GM21576 (cell line): ENCODE data around the gene GRPEL2.

Experiments used
- ATAC-seq: cut with Tn5 transposase; IDR thresholded peaks from one replicate; pipeline ENCODE4 v1.9.1; 2021; ENCODE audit warnings: mild to moderate bottlenecking, moderate library complexity; ENCODE audit not compliant: unreplicated experiment

The GRPEL2 gene

DNA sequence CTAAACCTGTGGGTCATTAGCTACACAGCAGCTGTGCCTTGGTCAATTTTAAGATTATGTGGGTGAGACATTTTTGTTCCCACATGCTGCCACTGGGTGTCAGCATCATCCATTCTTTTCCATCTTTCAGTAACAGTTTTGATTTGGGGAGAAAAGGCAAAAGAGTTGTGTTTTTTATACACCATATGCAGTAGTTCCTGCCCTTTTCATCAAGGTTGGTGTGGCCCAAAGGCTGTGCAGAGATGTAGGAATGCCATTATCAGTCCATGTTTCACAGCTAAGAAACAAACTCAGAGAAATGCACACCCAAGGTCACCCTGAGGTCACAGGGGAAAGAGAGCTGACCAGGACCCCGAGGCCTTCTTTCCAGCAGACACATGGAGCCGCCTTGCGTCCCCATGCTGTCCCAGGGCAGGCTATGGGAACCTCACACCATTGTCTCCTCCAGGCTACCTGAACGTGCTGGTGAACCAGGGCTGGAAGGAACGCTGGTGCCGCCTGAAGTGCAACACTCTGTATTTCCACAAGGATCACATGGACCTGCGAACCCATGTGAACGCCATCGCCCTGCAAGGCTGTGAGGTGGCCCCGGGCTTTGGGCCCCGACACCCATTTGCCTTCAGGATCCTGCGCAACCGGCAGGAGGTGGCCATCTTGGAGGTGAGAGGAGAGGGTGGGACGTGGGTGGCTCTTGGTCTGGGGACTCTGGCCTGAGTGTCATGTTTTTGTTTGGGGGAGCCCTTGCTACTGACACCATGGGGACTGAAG lies 27.8 kb upstream of the GRPEL2 start:
- ATAC-seq, result peak; percentile 61

DNA sequence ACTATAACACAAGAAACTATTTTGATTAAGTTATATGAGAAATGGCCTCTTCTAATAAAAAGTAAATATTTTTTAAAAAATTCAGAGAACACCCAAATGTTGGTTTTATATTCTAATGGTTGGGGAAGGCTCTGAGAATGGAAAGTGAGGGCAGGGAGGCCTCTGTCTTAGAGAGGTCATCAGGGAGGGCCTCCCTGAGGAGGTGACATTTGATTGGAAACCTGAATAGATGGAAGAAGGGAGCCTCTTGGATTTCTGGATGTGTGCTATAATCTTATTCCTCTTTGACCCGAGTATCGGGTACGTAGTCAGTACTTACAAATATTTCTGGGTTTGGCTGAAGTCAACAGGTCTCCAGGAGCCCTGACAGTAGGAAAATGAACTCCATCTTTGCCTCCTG lies 26.1 kb upstream of the GRPEL2 start:
- no peak for ATAC-seq

DNA sequence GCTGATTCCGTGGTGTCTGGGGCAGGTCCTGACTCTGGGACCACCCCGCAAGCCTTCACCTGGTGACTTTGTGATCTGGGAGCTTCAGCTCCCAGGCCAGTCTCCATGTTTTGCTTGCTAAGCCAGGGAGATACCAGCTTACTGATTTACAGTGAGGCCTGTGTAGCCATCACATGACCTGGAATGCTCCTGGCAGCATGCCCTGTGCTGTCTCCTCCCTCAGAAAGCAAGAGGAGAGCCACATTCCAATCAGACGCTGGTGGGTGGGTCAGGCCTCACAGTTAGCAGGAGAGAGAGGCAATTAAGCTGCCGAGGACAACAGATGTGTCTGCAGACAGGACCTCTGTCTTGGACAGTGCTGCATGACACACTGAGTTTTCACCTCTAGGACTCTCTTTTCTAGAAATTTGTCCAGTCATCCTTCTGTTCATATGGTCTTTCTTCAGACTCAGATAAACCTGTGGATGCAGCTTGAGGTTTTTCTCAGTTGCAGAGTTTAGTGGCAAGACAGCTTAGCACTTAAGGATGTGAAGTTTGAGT lies 24.4 kb upstream of the GRPEL2 start:
- ATAC-seq, result no peak

DNA sequence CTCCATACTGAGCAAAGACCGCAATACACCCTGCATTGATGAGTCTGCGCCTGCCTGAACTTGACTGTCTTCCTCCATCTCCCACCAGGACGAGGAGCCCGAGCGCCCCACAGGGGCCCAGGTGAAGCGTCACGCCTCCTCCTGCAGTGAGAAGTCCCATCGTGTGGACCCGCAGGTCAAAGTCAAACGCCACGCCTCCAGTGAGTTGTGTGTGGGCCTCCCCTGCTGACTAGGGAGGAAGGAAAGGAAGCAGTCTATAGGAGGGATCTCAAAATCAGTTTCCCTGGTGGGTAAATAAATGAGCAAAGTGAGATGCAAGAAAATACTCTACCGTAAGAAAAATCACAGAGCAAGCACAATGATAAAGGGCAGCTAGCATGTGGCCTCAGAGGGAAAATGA lies 22.8 kb upstream of the GRPEL2 start:
- ATAC-seq, result no peak

DNA sequence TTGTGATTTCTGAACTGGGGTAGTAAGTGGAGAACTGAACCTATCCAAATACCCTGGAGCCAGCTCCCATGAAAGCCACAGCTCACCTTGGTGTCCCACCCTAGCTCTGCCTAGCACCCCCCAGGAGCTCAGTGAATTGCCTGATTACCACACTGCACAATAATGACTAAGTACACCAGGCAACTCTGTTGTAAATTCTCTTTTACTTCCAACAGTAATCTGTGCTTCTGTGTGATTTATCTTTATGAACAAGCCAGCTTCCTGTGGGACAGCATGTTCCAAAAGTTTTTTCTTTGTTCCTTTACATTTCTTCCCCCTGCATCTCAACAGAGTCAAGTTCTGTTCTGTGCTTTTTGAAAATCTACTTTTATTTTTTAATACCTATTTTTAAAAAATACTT lies 22.1 kb upstream of the GRPEL2 start:
- no peak for ATAC-seq

DNA sequence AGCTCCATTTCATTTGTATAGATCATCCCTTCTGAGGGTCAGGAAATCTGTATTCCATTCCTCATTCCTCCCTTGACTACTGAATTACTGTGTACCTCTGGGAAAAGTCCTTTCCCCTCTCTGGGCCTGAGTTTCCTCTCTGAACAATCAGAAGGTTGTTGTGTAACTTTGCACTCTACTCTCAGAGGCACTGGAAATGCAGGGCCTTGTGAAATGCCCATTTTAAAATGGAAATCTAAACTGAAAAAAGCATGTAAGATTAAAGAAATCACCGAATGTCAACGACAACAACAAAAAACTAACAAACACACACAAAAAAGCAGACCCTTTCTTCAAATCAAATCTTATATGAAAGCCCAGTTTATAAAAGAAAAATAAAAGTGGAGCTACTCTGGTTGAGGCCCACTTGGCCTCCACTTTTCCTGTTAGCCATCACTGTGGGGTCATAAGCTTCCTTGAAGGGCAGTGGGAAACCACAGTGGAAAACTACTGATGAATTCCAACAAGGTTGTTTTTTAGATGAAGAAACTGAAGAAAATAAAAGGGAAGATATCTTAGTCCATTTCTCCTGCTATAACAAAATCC lies 21.6 kb upstream of the GRPEL2 start:
- no peak for ATAC-seq

DNA sequence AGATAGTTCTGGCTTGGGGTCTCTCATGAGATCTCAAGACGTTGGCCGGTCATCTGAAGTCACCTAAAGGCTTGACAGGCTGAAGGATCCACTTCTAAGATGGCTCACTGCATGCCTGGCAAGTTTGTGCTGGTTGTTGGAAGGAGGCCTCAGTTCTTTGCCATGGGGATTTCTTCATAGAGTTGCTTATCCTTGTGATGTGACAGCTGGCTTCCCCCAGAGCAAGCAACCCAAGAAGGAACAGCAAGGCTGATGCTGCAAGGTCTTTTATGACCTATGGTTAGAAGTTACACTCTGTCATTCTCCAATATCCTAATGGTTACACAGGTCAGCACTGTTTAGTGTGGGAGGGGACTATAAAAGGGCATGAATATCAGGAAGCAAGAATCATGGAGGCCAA lies 20.7 kb upstream of the GRPEL2 start:
- ATAC-seq, result no peak

DNA sequence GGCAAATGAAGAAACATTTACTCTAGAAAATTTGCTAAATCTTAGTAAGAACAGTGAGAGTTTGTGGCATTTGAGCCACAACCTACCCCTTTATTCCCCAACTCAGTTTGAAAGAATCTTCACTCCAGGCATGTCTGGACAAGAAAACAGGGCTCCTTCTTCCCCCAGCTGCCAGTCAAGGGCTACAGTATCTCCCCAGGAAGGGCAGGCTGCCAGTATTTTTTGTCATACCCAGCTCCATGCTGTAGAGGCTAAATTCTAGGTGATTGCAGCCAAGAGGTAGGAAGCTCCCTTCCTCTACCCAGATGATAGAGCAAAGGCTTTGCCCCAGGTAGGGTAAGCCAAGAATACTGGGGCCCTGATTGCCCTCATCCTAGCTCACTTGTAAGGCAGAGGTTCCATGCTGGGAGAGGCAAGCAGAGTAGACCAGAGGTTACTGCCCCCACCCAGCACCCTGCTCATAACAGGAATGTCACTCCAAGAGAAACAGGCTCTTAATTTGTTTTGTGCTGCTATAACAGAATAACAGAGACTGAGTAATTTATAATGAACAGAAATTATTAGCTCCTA lies 20.0 kb upstream of the GRPEL2 start:
- ATAC-seq, result no peak

DNA sequence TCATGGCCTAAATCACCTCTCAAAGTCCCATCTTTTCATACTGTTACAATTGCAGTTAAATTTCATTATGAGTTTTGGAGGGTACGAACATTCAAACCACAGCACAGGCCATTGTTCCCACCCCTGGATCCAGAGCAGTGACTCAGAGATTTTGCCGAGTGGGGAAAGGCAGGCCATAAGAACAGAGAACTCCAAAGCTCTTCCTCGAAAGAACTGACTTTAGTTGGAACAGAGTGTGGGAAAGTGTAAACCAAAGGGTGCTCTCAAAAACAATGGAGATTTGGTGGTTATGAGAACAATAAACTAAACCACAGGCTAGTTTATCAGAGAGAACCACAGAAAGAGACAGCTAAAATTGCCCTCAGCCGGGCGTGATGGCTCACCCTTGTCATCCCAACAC lies 19.4 kb upstream of the GRPEL2 start:
- ATAC-seq, result no peak

DNA sequence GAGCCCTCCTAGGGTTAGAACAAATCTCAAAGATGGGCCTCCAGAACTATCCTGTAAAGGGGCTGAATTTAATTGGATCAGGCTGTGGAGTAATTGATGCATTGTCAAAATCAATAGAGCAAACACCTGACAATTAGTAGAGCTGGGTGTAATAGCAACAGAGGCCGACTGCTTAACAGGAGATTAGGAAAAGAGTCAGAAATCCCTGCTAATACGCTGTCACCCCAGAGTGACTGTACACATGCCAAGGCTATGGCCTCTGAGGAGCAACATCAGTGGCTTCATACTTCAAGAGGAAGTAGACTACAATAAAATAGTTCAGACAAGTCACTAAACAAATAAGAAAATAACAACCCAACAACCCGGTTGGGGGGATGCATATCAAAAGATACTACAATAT lies 18.7 kb upstream of the GRPEL2 start:
- no peak for ATAC-seq

DNA sequence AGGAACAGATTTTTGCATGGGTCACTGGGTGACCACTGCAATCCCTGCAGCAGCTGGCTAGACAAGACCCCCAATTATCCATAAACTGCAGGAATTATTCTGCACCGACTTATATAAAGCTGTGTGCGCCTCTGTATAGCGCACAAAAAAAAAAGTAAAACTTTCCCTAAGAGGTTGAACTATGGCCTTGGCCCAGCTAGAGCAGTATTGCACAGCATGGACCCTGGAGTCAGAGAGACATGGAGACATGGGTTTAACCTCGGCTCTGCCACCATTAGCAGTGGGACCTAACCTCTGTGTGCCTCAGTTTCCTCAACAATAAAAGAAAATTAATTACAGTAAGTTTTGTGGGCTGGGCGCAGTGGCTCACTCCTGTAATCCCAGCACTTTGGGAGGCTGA lies 17.1 kb upstream of the GRPEL2 start:
- ATAC-seq, result no peak

DNA sequence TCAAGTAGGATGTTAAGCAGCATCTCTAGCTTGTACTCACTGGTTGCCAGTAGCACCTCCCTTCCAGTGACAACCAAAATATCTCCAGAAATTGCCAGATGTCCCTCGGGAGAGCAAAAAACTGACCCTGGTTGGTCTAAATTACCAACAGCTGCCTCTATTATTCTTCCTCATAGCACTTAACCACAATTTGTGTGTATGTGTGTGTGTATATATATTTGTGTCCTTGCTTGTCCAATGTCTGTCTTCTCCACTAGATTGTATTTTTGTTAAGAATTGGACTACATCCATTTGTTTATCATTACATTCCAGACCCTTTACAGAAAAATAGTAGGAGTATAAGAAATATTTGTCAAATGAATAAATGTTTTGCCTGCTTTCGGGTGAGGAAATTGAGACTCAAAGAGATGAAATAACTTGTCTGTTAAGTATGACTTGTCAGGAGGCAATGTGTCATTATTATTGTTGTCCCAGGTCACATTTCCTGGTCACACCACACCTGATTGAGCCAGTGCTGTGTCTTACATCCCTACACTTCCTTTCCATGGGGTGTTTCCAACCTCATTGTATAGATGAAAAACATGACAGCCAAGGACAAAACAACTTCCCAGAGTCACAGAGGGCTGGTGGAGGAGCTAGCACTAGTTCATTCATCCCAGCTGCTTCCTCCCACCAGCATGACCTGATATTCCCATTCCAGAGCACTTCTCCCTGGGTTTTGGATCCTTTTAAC lies 11.4 kb upstream of the GRPEL2 start:
- ATAC-seq, result no peak

DNA sequence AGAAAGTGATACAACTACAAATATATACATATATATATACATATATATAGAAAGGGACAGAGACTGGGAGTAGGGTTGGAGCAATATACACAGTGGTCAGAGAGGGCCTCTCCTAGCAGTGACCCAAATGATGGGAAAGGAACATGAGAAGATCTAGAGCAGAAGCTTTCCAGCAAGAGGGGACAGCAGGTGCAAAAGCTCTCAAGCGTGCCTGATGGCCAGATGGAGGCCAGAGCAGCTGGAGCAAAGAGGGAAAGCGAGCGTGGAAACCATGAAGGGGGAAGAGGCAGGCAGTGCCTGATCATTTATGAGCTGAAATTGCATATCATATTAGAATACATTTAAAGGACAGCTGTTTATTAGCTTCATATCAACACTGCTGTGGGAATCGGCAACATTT lies 7.6 kb upstream of the GRPEL2 start:
- ATAC-seq, result no peak

DNA sequence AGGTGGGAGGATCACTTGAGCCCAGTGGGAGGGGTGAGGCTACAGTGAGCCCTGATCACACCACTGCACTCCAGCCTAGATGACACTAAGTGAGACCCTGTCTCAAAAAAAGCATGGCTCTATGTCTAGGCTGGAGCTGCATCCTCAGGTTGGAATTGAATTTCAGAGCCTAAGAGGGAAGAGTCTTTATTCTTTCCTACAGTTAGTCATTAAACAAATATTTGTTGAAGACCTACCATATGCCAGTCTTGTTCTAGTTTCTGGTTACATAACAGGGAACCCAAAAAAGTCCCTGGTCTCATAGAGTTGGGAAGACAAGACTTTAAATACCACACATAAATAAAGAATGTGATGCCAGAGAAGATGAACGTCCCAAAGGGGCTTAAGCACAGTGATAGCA lies 6.9 kb upstream of the GRPEL2 start:
- no peak for ATAC-seq

DNA sequence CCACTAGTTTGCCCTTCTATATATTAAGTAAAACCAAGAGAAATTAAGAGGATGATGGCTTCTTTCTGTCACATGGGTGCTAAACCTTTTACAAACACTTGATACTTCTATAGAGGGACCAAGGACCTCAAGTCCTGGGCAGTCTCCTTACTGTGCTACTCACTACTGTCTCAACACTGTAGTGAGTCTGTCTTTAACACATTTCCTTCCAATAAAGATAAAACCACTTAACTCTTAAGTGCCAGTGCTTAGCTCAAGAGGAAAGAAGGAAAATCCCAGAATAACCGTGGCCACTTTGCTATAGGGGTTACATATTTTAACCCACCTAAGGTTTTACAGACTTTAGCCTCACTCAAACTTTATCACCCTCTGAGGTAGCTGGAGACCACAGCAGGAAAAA lies 4.4 kb upstream of the GRPEL2 start:
- no peak for ATAC-seq

DNA sequence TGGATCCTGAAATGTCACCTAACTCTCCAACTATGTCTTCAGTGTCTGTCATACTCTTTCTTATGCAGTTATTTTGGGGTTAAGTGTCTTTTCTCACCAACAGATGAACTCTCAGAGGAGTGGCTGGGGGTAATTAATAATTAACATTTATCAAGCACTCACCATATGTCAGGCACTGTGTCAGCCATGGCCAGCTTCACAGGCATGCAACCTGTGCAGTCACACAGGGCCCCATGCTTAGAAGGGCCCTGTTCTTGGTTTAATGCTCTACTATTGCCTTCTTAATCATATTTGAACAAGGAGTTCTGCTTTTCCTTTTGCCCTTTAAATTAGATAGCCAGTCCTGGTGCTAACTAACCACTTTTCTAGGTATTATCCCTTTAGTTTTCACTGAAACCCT lies 3.4 kb upstream of the GRPEL2 start:
- ATAC-seq, result no peak

DNA sequence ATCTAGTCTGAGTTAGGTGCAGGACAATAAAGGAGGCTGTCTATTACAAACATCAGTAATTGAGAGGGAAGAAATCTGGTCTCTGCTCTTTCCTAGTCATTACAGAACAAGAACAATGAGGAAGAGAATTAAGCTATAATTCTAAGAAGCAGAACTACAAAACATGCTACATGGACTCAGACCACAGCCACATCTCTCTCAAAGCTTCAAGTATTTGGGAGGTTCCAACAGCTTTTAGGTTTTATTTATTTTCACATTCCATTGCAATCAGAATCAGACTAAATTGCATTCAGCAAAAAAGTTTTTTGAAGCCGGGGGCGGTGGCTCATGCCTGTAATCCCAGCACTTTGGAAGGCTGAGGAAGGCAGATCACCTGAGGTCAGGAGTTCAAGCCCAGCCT lies 1.1 kb upstream of the GRPEL2 start:
- ATAC-seq, result no peak

DNA sequence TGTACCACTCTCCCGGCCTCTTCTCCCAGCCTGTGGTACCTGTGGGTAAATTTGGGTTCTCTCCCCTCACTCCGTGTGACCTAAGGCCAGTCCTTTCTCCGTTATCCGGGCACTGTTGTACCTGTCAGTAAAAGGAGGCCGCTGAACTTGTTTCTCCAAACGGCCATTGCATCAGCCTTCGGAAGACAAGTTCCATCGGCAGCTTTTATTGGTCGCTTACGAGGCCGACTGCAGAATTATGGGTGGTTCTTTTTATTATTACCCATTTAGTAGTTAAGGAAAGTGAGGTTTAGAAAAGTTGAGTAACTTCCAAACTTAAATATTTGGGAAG lies 558 bp downstream of the GRPEL2 start:
- ATAC-seq, result no peak

DNA sequence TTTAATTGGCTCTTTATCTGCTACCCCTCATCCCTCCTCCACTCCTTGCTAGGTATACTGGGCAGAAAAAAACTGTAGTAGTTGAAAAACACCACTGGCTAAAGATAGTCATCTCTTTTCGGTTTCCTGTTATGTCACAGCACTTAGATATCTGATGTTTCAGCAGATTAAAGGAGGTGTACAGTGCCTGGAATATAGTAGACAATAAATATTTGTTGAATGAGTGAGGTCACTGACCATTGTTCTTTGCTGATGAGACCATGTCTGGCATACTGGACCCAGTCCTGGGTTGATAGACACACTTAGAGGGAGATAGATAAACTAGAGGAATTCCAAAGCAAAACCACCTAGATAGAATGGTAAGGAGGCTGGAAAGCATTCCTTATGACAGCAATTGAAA lies 3.2 kb downstream of the GRPEL2 start:
- no peak for ATAC-seq

DNA sequence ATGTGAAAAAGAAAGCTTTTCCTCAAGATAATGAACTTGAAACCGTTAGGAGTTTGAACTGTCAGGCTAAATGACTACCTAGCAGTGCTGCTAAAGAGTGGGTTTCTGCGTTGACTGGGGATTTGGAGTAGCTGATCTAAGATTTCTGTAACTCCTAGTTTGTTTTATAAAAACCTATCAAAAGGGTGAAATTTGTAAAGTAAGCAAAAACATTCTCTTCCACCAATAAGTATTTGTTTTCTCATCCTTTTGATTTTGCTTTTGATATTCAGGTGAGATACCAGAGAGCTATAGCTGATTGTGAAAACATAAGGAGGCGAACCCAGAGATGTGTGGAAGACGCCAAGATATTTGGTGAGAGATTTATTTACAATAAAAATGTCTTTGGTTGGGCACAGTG lies 4.1 kb downstream of the GRPEL2 start:
- ATAC-seq, result no peak

DNA sequence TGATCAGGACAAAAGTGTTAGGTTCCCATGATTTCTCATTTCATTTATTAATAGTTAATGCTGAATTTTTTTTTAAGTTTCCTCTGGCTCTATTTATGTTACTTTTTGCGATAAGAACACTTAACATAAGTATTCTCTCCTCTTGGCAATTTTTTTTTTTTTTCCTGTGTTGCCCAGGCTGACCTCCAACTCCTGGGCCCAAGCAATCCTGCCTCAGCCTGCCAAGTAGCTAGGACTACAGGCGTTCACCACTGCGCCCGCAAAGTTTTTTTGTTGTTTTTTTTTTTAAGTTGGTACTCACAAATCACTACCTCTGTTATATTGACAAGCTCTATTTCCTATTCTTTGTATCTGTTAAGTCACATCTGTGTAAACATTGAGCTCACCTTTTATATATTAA lies 6.9 kb downstream of the GRPEL2 start:
- no peak for ATAC-seq

DNA sequence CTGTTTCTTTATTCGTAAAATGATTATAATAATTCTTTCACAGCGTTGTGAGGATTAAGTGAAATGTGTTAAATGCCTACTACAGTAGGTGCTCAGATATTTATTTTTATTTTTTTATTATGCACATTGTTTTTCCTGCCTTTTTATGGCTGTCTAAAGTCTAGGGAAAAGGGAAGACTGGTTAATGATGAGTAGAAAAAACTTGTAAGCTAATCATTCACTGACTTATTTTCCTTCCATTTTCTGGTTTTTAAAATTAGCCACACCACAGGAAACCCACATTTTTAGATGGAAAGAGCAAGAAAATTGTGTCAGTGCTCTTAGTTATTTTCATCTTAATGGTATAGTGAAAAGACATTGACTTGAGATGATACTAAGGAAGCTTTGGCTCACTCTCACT lies 8.6 kb downstream of the GRPEL2 start:
- ATAC-seq, result no peak
